CD8-positive, alpha-beta memory T cell (primary cell): ENCODE measurements around the gene PKNOX1. TPM values are rescaled to one million over a fixed set of nuclear protein-coding genes. Genes with fewer than 3 reads are reported as not detected.
A peak's percentile ranks its signal among the peaks of the same experiment; 100 is the strongest.
"Not testable (repeated sequence)": the region's sequence is repeated elsewhere in the genome, so short reads cannot be mapped to it uniquely, and the experiment has no call there.

Experiments used
- CTCF ChIA-PET: fragments of 350-600 bp; sonication (Branson Sonifier 250); formaldehyde crosslinking; loops from one replicate; lab custom pipeline; 2021; ENCODE audit warnings: antibody characterized with exemption; lab: Charles Lee
- POLR2A ChIA-PET: fragments of 350-600 bp; sonication (Branson Sonifier 250); formaldehyde crosslinking; loops from one replicate; lab custom pipeline; 2021; ENCODE audit warnings: antibody characterized with exemption; lab: Charles Lee
- DNase-seq, 5 donors: peaks; one replicate each; pipeline versions ENCODE4 v3.0.0 to v3.0.0-alpha.2; 2020 to 2022; ENCODE audit warnings: mixed read lengths in 1 of 5
- H3K27ac ChIP-seq: one replicate; pipeline ENCODE4 v1.7.0; 2013; ENCODE audit warnings: low read depth, mild to moderate bottlenecking, low read length, moderate library complexity
- H3K27me3 ChIP-seq: 2 replicates; pipeline ENCODE4 v1.7.0; 2013; ENCODE audit warnings: low read length, mild to moderate bottlenecking; ENCODE audit not compliant: insufficient read depth, poor library complexity, severe bottlenecking
- H3K36me3 ChIP-seq: 2 replicates; pipeline ENCODE4 v1.7.0; 2013; ENCODE audit warnings: mild to moderate bottlenecking, low read length, moderate library complexity; ENCODE audit not compliant: insufficient read depth
- H3K4me1 ChIP-seq: 2 replicates; pipeline ENCODE4 v1.7.0; 2013; ENCODE audit warnings: mild to moderate bottlenecking, low read length, moderate library complexity; ENCODE audit not compliant: insufficient read depth
- H3K4me3 ChIP-seq: 2 replicates; pipeline ENCODE4 v1.7.0; 2013; ENCODE audit warnings: mild to moderate bottlenecking, low read length
- H3K9me3 ChIP-seq: 2 replicates; pipeline ENCODE4 v1.7.0; 2013; ENCODE audit warnings: mild to moderate bottlenecking, low read length
- H3K27ac Mint-ChIP-seq, 8 donors: one replicate each; pipeline ENCODE4 v1.8.0; 2020 to 2021; ENCODE audit warnings: mixed read lengths in 8 of 8, mild to moderate bottlenecking in 6 of 8, inconsistent platforms in 3 of 8, moderate library complexity in 3 of 8
- H3K27me3 Mint-ChIP-seq, 2 donors: one replicate each; pipeline ENCODE4 v1.8.0; 2020 to 2021; ENCODE audit warnings: mixed read lengths in 2 of 2, mild to moderate bottlenecking in 1 of 2, moderate library complexity in 1 of 2
- H3K36me3 Mint-ChIP-seq, 3 donors: one replicate each; pipeline ENCODE4 v1.8.0; 2020 to 2021; ENCODE audit warnings: mixed read lengths in 3 of 3, inconsistent platforms in 1 of 3, mild to moderate bottlenecking in 1 of 3
- H3K4me1 Mint-ChIP-seq, 3 donors: one replicate each; pipeline ENCODE4 v1.8.0; 2020 to 2021; ENCODE audit warnings: mixed read lengths in 3 of 3, inconsistent platforms in 1 of 3, mild to moderate bottlenecking in 1 of 3
- H3K4me3 Mint-ChIP-seq, 7 donors: one replicate each; pipeline ENCODE4 v1.8.0; 2020 to 2021; ENCODE audit warnings: mixed read lengths in 7 of 7, mild to moderate bottlenecking in 6 of 7, moderate library complexity in 4 of 7, inconsistent platforms in 2 of 7
- H3K9me3 Mint-ChIP-seq, 5 donors: one replicate each; pipeline ENCODE4 v1.8.0; 2020 to 2022; ENCODE audit warnings: mixed read lengths in 5 of 5, mild to moderate bottlenecking in 3 of 5, moderate library complexity in 2 of 5, inconsistent platforms in 1 of 5
- polyA plus RNA-seq: library from polyadenylated mRNA; unstranded; fragments of 300-500 nt; fragmentation: Illumina TruSeq; gene quantifications from one replicate; pipeline ENCODE4 v1.2.3, GENCODE V29; 2021
- total RNA-seq, 2 experiments: library from RNA; stranded (reverse); gene quantifications; one replicate each; pipeline ENCODE4 v1.2.3, GENCODE V29; 2021

Gene PKNOX1
- total and polyA plus RNA-seq, 3 experiments from 2014 or later = 18.6 to 22.9 (median 22.8) TPM

- H3K27ac ChIP-seq, H3K9me3 ChIP-seq, H3K27me3 Mint-ChIP-seq, H3K4me1 ChIP-seq, H3K27ac Mint-ChIP-seq, H3K27me3 ChIP-seq, DNase-seq, H3K9me3 Mint-ChIP-seq, H3K36me3 Mint-ChIP-seq, CTCF ChIA-PET, H3K36me3 ChIP-seq, H3K4me3 Mint-ChIP-seq, H3K4me1 Mint-ChIP-seq, H3K4me3 ChIP-seq, POLR2A ChIA-PET: not testable (repeated sequence)
Observed at GRCh38 chr21:42933137-42933970, 41.0 kb upstream of the PKNOX1 start.

GRCh38 chr21:42933973-42934372 is 40.4 kb upstream of the PKNOX1 start:
- H3K9me3 ChIP-seq, H3K4me1 ChIP-seq, H3K27me3 Mint-ChIP-seq, H3K9me3 Mint-ChIP-seq, H3K27ac Mint-ChIP-seq, POLR2A ChIA-PET, CTCF ChIA-PET, H3K27ac ChIP-seq, H3K27me3 ChIP-seq, DNase-seq, H3K36me3 Mint-ChIP-seq, H3K4me3 Mint-ChIP-seq, H3K36me3 ChIP-seq, H3K4me3 ChIP-seq, H3K4me1 Mint-ChIP-seq: not testable (repeated sequence)

DNA sequence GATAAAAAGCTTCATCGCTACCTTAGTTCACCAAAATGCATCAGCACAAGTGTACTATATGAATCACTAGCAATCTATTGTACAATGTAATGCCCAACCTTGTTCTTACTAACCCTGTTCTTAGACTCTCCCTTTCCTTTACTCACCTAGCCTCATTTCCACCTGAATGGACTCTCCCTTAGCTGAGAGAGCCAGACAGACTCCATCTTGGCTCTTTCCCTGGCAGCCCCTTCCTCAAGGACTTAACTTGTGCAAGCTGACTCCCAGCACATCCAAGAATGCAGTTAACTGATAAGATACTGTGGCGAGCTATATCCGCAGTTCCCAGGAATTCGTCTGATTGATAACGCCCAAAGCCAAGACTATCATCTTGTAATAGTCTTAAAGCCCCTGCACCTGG is 38.0 kb upstream of the PKNOX1 start:
- H3K9me3 Mint-ChIP-seq, H3K27me3 ChIP-seq, H3K36me3 Mint-ChIP-seq, DNase-seq, H3K27me3 Mint-ChIP-seq, CTCF ChIA-PET, H3K4me1 Mint-ChIP-seq, H3K4me3 ChIP-seq, H3K9me3 ChIP-seq, H3K27ac ChIP-seq, POLR2A ChIA-PET, H3K36me3 ChIP-seq, H3K4me3 Mint-ChIP-seq, H3K4me1 ChIP-seq, H3K27ac Mint-ChIP-seq: not testable (repeated sequence)

GRCh38 chr21:42937034-42937940 is 37.1 kb upstream of the PKNOX1 start:
- H3K4me3 Mint-ChIP-seq, H3K9me3 ChIP-seq, H3K36me3 Mint-ChIP-seq, H3K27ac ChIP-seq, H3K27ac Mint-ChIP-seq, POLR2A ChIA-PET, H3K4me1 Mint-ChIP-seq, CTCF ChIA-PET, H3K36me3 ChIP-seq, H3K4me1 ChIP-seq, H3K4me3 ChIP-seq, H3K27me3 Mint-ChIP-seq, H3K9me3 Mint-ChIP-seq, DNase-seq, H3K27me3 ChIP-seq: not testable (repeated sequence)

GRCh38 chr21:42937960-42938605 is 36.3 kb upstream of the PKNOX1 start:
- Mint-ChIP-seq H3K36me3 (peaks cover 0 to 2% (median 0%) of the 10 kb centered on the region in 3 donors), H3K27ac (no peak overlapping the region), H3K9me3 (no peaks in the 10 kb centered on the region), H3K4me1 (no peaks in the 10 kb centered on the region), H3K27me3 (no peaks in the 10 kb centered on the region), H3K4me3 (no peak overlapping the region)
- ChIA-PET POLR2A (no interaction called here), CTCF (no interaction called here)
- no peak for DNase-seq
- Histone ChIP-seq H3K27me3 (no peaks in the 10 kb centered on the region), H3K36me3 (no peaks in the 10 kb centered on the region), H3K4me3 (no peak overlapping the region), H3K9me3 (no peaks in the 10 kb centered on the region), H3K27ac (no peak overlapping the region), H3K4me1 (no peaks in the 10 kb centered on the region)

- H3K4me3 Mint-ChIP-seq, DNase-seq, H3K4me3 ChIP-seq, H3K4me1 ChIP-seq, H3K27me3 Mint-ChIP-seq, H3K9me3 Mint-ChIP-seq, H3K4me1 Mint-ChIP-seq, H3K27me3 ChIP-seq, H3K9me3 ChIP-seq, CTCF ChIA-PET, H3K36me3 ChIP-seq, H3K36me3 Mint-ChIP-seq, H3K27ac ChIP-seq: not testable (repeated sequence)
- H3K27ac Mint-ChIP-seq = peak overlapping the region in 1 of 8 donors; percentile 54
- POLR2A ChIA-PET = interaction anchor here (0.6 kb wide), 1 partner anchor 1773 kb away, joined by 3 read pairs; the partner anchor contains the start of gene TSPEAR
Observed at GRCh38 chr21:42938606-42938995, 35.8 kb upstream of the PKNOX1 start.

- DNase-seq = no peak
- Histone ChIP-seq H3K27me3 (no peaks in the 10 kb centered on the region), H3K27ac (no peak overlapping the region), H3K9me3 (no peaks in the 10 kb centered on the region), H3K4me3 (no peak overlapping the region), H3K4me1 (no peaks in the 10 kb centered on the region), H3K36me3 (no peaks in the 10 kb centered on the region)
- Mint-ChIP-seq H3K9me3 (no peaks in the 10 kb centered on the region), H3K27ac (peak overlapping the region in 1 of 8 donors; percentile 20), H3K36me3 (peaks cover 0 to 2% (median 0%) of the 10 kb centered on the region in 3 donors), H3K27me3 (no peaks in the 10 kb centered on the region), H3K4me1 (no peaks in the 10 kb centered on the region), H3K4me3 (no peak overlapping the region)
- POLR2A ChIA-PET = no interaction called here
- CTCF ChIA-PET = no interaction called here
Observed at GRCh38 chr21:42939582-42940413, 34.6 kb upstream of the PKNOX1 start.
